H1 (cell line): Measurements from ENCODE around the gene KRTAP4-9. TPM values are rescaled to one million over a fixed set of nuclear protein-coding genes. Genes with fewer than 3 reads are reported as not detected.

Experiments used
- CTCF ChIA-PET: fragments of 300-600 bp; sonication (Branson Sonifier 250); formaldehyde crosslinking; loops from one replicate; lab custom pipeline; 2021; ENCODE audit not compliant: partially characterized antibody; lab: Charles Lee
- POLR2A ChIA-PET: fragments of 300-600 bp; sonication (Branson Sonifier 250); formaldehyde crosslinking; loops from one replicate; lab custom pipeline; 2021; ENCODE audit warnings: inconsistent platforms; ENCODE audit not compliant: partially characterized antibody; lab: Charles Lee
- DNase-seq, 2 experiments: peaks; one replicate each; pipeline versions ENCODE4 v3.0.0 to v3.0.0-alpha.2; 2010 to 2022; ENCODE audit warnings: low spot score in 2 of 2, low read depth in 1 of 2, mixed read lengths in 1 of 2
- FAIRE-seq: peaks from 2 replicates; lab custom pipeline; 2011; peaks lifted over from hg19 to GRCh38; lab: Jason Lieb, UNC
- H2AFZ ChIP-seq: 2 replicates; pipeline ENCODE4 v1.8.1; 2012; ENCODE audit warnings: low read length, inconsistent platforms
- H2AK5ac ChIP-seq: 2 replicates; pipeline ENCODE4 v1.6.1; 2013; ENCODE audit warnings: low read depth, low read length
- H2BK120ac ChIP-seq: replicated peaks from 2 replicates; pipeline ENCODE3; 2013; ENCODE audit warnings: low read depth, low read length, inconsistent platforms
- H2BK12ac ChIP-seq: 2 replicates; pipeline ENCODE4 v1.6.1; 2013; ENCODE audit warnings: low read depth, low read length
- H2BK15ac ChIP-seq: 2 replicates; pipeline ENCODE4 v1.6.1; 2013; ENCODE audit warnings: low read length
- H2BK20ac ChIP-seq: 2 replicates; pipeline ENCODE4 v1.6.1; 2013; ENCODE audit warnings: low read length
- H2BK5ac ChIP-seq: 2 replicates; pipeline ENCODE4 v1.6.1; 2013; ENCODE audit warnings: low read depth, low read length
- H3K14ac ChIP-seq: 2 replicates; pipeline ENCODE4 v1.6.1; 2013; ENCODE audit warnings: inconsistent platforms; ENCODE audit not compliant: insufficient read length
- H3K18ac ChIP-seq: 2 replicates; pipeline ENCODE4 v1.6.1; 2013; ENCODE audit warnings: low read length; ENCODE audit errors: extremely low read depth
- H3K23ac ChIP-seq: 2 replicates; pipeline ENCODE4 v1.6.1; 2013; ENCODE audit warnings: inconsistent platforms; ENCODE audit not compliant: insufficient read length
- H3K23me2 ChIP-seq: 2 replicates; pipeline ENCODE4 v1.6.1; 2013; ENCODE audit warnings: low read depth, low read length
- H3K27ac ChIP-seq: 2 replicates; pipeline ENCODE4 v1.6.1; 2011; ENCODE audit warnings: low read depth, low read length, inconsistent platforms
- H3K27me3 ChIP-seq, 4 experiments: replicated peaks in 1 of 4; 1 replicate in 1 of 4; 2 replicates in 3 of 4; pipeline versions ENCODE4 v1.6.1 to v1.8.1; 2011 to 2013; ENCODE audit warnings: low read length in 3 of 4, mild to moderate bottlenecking in 3 of 4, inconsistent platforms in 2 of 4, mixed read lengths in 2 of 4, moderate library complexity in 1 of 4; ENCODE audit not compliant: control insufficient read depth in 3 of 4, insufficient read depth in 3 of 4; ENCODE audit errors: extremely low read depth in 1 of 4
- H3K36me3 ChIP-seq, 4 experiments: 2 replicates each; pipeline versions ENCODE4 v1.6.1 to v1.8.1; 2011 to 2013; ENCODE audit warnings: mild to moderate bottlenecking in 4 of 4, low read length in 3 of 4, moderate library complexity in 2 of 4, control low read depth in 1 of 4, inconsistent platforms in 1 of 4; ENCODE audit not compliant: insufficient read depth in 4 of 4, control insufficient read depth in 2 of 4
- H3K4ac ChIP-seq: replicated peaks from 2 replicates; pipeline ENCODE3; 2013; ENCODE audit warnings: low read length, low read depth, mixed read lengths, inconsistent platforms; ENCODE audit not compliant: insufficient read length
- H3K4me1 ChIP-seq, 4 experiments: replicated peaks in 1 of 4; 1 replicate in 1 of 4; 2 replicates in 3 of 4; pipeline versions ENCODE4 v1.6.1 to v1.8.1; 2011 to 2013; ENCODE audit warnings: low read length in 3 of 4, inconsistent platforms in 2 of 4, mixed read lengths in 1 of 4; ENCODE audit not compliant: insufficient read depth in 4 of 4, control insufficient read depth in 3 of 4
- H3K4me2 ChIP-seq, 2 experiments: 2 replicates each; pipeline versions ENCODE4 v1.6.1 to v1.8.1; 2011 to 2013; ENCODE audit warnings: low read depth in 2 of 2, low read length in 2 of 2, control low read depth in 1 of 2, inconsistent platforms in 1 of 2, mild to moderate bottlenecking in 1 of 2; ENCODE audit not compliant: insufficient read depth in 1 of 2
- H3K4me3 ChIP-seq, 4 experiments: fragments of 200-600, 300-600 bp in 1 of 4; sonication (generic), shearing (Covaris generic), sonication (Bioruptor Twin) in 1 of 4; 2 replicates each; pipeline versions ENCODE4 v1.5.1 to v1.8.1; 2011 to 2016; ENCODE audit warnings: low read length in 4 of 4, low read depth in 3 of 4, control low read depth in 2 of 4, inconsistent platforms in 2 of 4, mild to moderate bottlenecking in 2 of 4, mixed read lengths in 1 of 4, moderate library complexity in 1 of 4; ENCODE audit not compliant: insufficient read depth in 2 of 4; ENCODE audit errors: extremely low read depth in 1 of 4
- H3K56ac ChIP-seq: replicated peaks from 2 replicates; pipeline ENCODE3; 2013; ENCODE audit warnings: low read depth, mild to moderate bottlenecking, mixed read lengths, low read length, inconsistent platforms; ENCODE audit not compliant: insufficient read length
- H3K79me1 ChIP-seq: 2 replicates; pipeline ENCODE4 v1.6.1; 2013; ENCODE audit warnings: low read depth, low read length, control low read depth
- H3K79me2 ChIP-seq, 2 experiments: 2 replicates each; pipeline versions ENCODE4 v1.6.1 to v1.8.1; 2012 to 2013; ENCODE audit warnings: low read length in 2 of 2, mild to moderate bottlenecking in 2 of 2, inconsistent platforms in 1 of 2; ENCODE audit not compliant: insufficient read depth in 2 of 2, control insufficient read depth in 1 of 2
- H3K9ac ChIP-seq, 4 experiments: replicated peaks in 1 of 4; 1 replicate in 1 of 4; 2 replicates in 3 of 4; pipeline versions ENCODE4 v1.6.1 to v1.8.1; 2011 to 2013; ENCODE audit warnings: low read depth in 3 of 4, low read length in 3 of 4, control low read depth in 2 of 4, mild to moderate bottlenecking in 2 of 4, moderate library complexity in 2 of 4, inconsistent platforms in 1 of 4; ENCODE audit errors: extremely low read depth in 1 of 4
- H3K9me3 ChIP-seq, 2 experiments: 2 replicates each; pipeline versions ENCODE4 v1.6.1 to v1.8.1; 2012 to 2013; ENCODE audit warnings: mild to moderate bottlenecking in 2 of 2, moderate library complexity in 2 of 2, control low read depth in 1 of 2, inconsistent platforms in 1 of 2, low read depth in 1 of 2, low read length in 1 of 2, mixed read lengths in 1 of 2; ENCODE audit not compliant: insufficient read depth in 2 of 2
- H4K20me1 ChIP-seq, 2 experiments: replicated peaks in 1 of 2; 2 replicates each; pipeline versions ENCODE3 to v1.8.1; 2011 to 2013; ENCODE audit warnings: inconsistent platforms in 2 of 2, low read length in 2 of 2, mild to moderate bottlenecking in 1 of 2; ENCODE audit not compliant: insufficient read depth in 2 of 2, control insufficient read depth in 1 of 2
- H4K5ac ChIP-seq: 2 replicates; pipeline ENCODE4 v1.6.1; 2013; ENCODE audit warnings: low read length, low read depth, mixed read lengths, inconsistent platforms; ENCODE audit not compliant: insufficient read length
- H4K8ac ChIP-seq: 2 replicates; pipeline ENCODE4 v1.8.0; 2013; ENCODE audit warnings: mild to moderate bottlenecking, moderate library complexity, low read length, inconsistent platforms; ENCODE audit not compliant: insufficient read depth; ENCODE audit errors: extremely low read depth
- H4K91ac ChIP-seq: replicated peaks from 2 replicates; pipeline ENCODE3; 2013; ENCODE audit warnings: low read length, mixed read lengths, inconsistent platforms; ENCODE audit not compliant: insufficient read length
- ATF2 ChIP-seq: IDR thresholded peaks from 2 replicates; pipeline ENCODE4 v1.6.1; 2012; ENCODE audit warnings: low read length, inconsistent platforms
- POLR2AphosphoS5 ChIP-seq: IDR thresholded peaks from 2 replicates; pipeline ENCODE4 v1.6.1; 2011; ENCODE audit warnings: low read depth, low read length
- TBP ChIP-seq: IDR thresholded peaks from 2 replicates; pipeline ENCODE4 v1.6.1; 2011; ENCODE audit warnings: low read depth, low read length, improper control_type of control experiment
- WGBS, 2 experiments: shearing (Covaris generic) in 1 of 2; methylation state at CpG; one replicate each; pipeline versions ENCODE4 v1.1.6 to v1.1.7; 2013 to 2015; ENCODE audit warnings: low lambda C conversion rate in 2 of 2, mixed read lengths in 2 of 2, inconsistent platforms in 1 of 2, low coverage in 1 of 2, missing lambda C conversion rate in 1 of 2; ENCODE audit not compliant: insufficient replicate concordance in 2 of 2, insufficient coverage in 1 of 2, insufficient read length in 1 of 2; ENCODE audit errors: extremely low coverage in 1 of 2, missing lambda C conversion rate in 1 of 2; 5-methylcytosine and 5-hydroxymethylcytosine counted together
- polyA plus RNA-seq, 7 experiments: library from polyadenylated mRNA; depleted of rRNA in 3 of 7; stranded (reverse) in 5 of 7; unstranded in 2 of 7; fragments of >200 nt in 5 of 7; fragments of 200-250 nt in 2 of 7; gene quantifications; 1 replicate in 5 of 7; 2 replicates in 1 of 7; 4 replicates in 1 of 7; pipeline versions ENCODE4 v1.2.1 to v1.2.3, GENCODE V29; 2011 to 2013; ENCODE audit warnings: missing spikeins in 2 of 7, mixed read lengths in 2 of 7
- total RNA-seq: library from RNA; stranded (reverse); fragmentation: NEBNext Ultra II Directional; extraction: Animal tissue kit (Norgen Biotek cat#: 25700); gene quantifications from 2 replicates; pipeline ENCODE4 v1.2.1, GENCODE V29; 2021

The KRTAP4-9 gene
- total and polyA plus RNA-seq, 2 of the 8 experiments (the other 6 are each of a cell fraction or from before 2014, with no cell fraction given): not detected

GRCh38 chr17:41140360-41141131 is 35.4 kb downstream of the KRTAP4-9 start, which contains the start of gene KRTAP4-6:
TSS of gene KRTAP4-6 (minus strand) at chr17:41140544. CDS start at chr17:41140487, 57 bp downstream.
- Histone ChIP-seq H2BK20ac (no peak within 1 kb of the TSS), H4K8ac (no peak within 1 kb of the TSS), H3K36me3 (no peaks in the 10 kb centered on the region), H3K14ac (no peak within 1 kb of the TSS), H3K27ac (no peak within 1 kb of the TSS), H2BK12ac (no peak within 1 kb of the TSS), H3K9ac (no peak within 1 kb of the TSS), H4K5ac (no peak within 1 kb of the TSS), H2BK5ac (no peak within 1 kb of the TSS), H2BK15ac (no peak within 1 kb of the TSS), H3K27me3 (no peaks in the 10 kb centered on the region), H3K56ac (no peak within 1 kb of the TSS), H3K23me2 (no peaks in the 10 kb centered on the region), H3K4ac (no peak within 1 kb of the TSS), H2AK5ac (no peak within 1 kb of the TSS), H4K20me1 (no peaks in the 10 kb centered on the region), H3K9me3 (peaks cover 12% of the 10 kb centered on the region in 2 experiments; a peak in 3 of 4 replicates), H3K4me2 (no peak within 1 kb of the TSS), H3K18ac (no peak within 1 kb of the TSS), H3K79me2 (no peaks in the 10 kb centered on the region), H4K91ac (no peak within 1 kb of the TSS), H3K23ac (no peak within 1 kb of the TSS), H2BK120ac (no peak within 1 kb of the TSS), H3K79me1 (no peaks in the 10 kb centered on the region), H3K4me3 (no peak within 1 kb of the TSS), H2AFZ (no peak within 1 kb of the TSS), H3K4me1 (no peaks in the 10 kb centered on the region)
- ChIA-PET POLR2A (no interaction called here), CTCF (interaction anchor here (0.6 to 1.0 kb wide), 2 partner anchors 9 to 174 kb away, joined by 3 read pairs; partner anchors contain the start of gene KRTAP4-5)
- FAIRE-seq (no peak), DNase-seq (no peak)
- WGBS, 2 experiments: 89% methylated on average over 6 of the region's 6 CpGs; no CpG with 5 or more reads in 1 of the 2 experiments
- TF ChIP-seq POLR2AphosphoS5 (no peak), ATF2 (no peak), TBP (no peak)
